DMS153 treated with DMSO at 0.1 percent for 48 hours (cell line): Measurements from ENCODE around the gene ZNF32.
"Not testable (repeated sequence)": the region's sequence is repeated elsewhere in the genome, so short reads cannot be mapped to it uniquely, and the experiment has no call there.

Experiments
- DNase-seq: peaks from one replicate; lab custom pipeline; 2025; ENCODE audit not compliant: unreplicated experiment; lab: John Stamatoyannopoulos, UW

The ZNF32 gene

GRCh38 chr10:43635816-43636215 lies 12.9 kb downstream of the ZNF32 start:
- DNase-seq = not testable (repeated sequence)

- no peak for DNase-seq
These were observed 19.7 kb downstream of the ZNF32 start for GRCh38 chr10:43628956-43629355.

GRCh38 chr10:43627942-43628341 lies 20.7 kb downstream of the ZNF32 start:
- DNase-seq = no peak

- no peak for DNase-seq
These were observed 25.3 kb downstream of the ZNF32 start for GRCh38 chr10:43623351-43623750.

- no peak for DNase-seq
These were observed 26.6 kb downstream of the ZNF32 start for GRCh38 chr10:43622038-43622437.

- no peak for DNase-seq
These were observed 29.3 kb downstream of the ZNF32 start for GRCh38 chr10:43619368-43619767.

GRCh38 chr10:43616697-43617370 lies 31.8 kb downstream of the ZNF32 start:
- no peak for DNase-seq

- DNase-seq = no peak
These were observed 38.0 kb downstream of the ZNF32 start for GRCh38 chr10:43610636-43611035.

GRCh38 chr10:43607199-43607573 lies 41.5 kb downstream of the ZNF32 start:
- DNase-seq = no peak

GRCh38 chr10:43606323-43607198 lies 42.1 kb downstream of the ZNF32 start, which contains the start of gene ZNF485:
Gene ZNF485, plus strand, starts transcription at chr10:43606438. Its CDS starts 613 bp downstream, at chr10:43607051.
- peak; percentile 40 for DNase-seq

GRCh38 chr10:43605850-43606322 lies 42.8 kb downstream of the ZNF32 start:
- DNase-seq = no peak

GRCh38 chr10:43601576-43601975 lies 47.1 kb downstream of the ZNF32 start:
- not testable (repeated sequence) for DNase-seq

- DNase-seq = no peak
These were observed 49.3 kb downstream of the ZNF32 start for GRCh38 chr10:43599333-43599732.

GRCh38 chr10:43598446-43598845 lies 50.2 kb downstream of the ZNF32 start:
- no peak for DNase-seq

GRCh38 chr10:43596546-43596945 lies 52.1 kb downstream of the ZNF32 start:
- DNase-seq = no peak

GRCh38 chr10:43595739-43596298 lies 52.9 kb downstream of the ZNF32 start:
- DNase-seq = no peak

- no peak for DNase-seq
These were observed 53.6 kb downstream of the ZNF32 start for GRCh38 chr10:43594944-43595589.
